Panc1 (cell line): Measurements from ENCODE around the gene DENND6A.

ENCODE experiments used
- POLR2AphosphoS5 ChIP-seq: IDR thresholded peaks from 2 replicates; pipeline ENCODE4 v1.6.1; 2012; ENCODE audit warnings: mild to moderate bottlenecking, low read depth, low read length, moderate library complexity
- REST ChIP-seq, 2 experiments: IDR thresholded peaks; 2 replicates each; pipeline ENCODE4 v1.6.1; 2011 to 2012; ENCODE audit warnings: low read depth in 2 of 2, control low read depth in 1 of 2, low read length in 1 of 2, mild to moderate bottlenecking in 1 of 2, moderate library complexity in 1 of 2; ENCODE audit not compliant: insufficient read depth in 1 of 2
- TF ChIP-seq, protein P1 (sequence below): fragments of 450-650 bp; IDR thresholded peaks from 2 replicates; pipeline ENCODE4 v1.5.1; 2017; ENCODE audit warnings: mild to moderate bottlenecking

DNA sequence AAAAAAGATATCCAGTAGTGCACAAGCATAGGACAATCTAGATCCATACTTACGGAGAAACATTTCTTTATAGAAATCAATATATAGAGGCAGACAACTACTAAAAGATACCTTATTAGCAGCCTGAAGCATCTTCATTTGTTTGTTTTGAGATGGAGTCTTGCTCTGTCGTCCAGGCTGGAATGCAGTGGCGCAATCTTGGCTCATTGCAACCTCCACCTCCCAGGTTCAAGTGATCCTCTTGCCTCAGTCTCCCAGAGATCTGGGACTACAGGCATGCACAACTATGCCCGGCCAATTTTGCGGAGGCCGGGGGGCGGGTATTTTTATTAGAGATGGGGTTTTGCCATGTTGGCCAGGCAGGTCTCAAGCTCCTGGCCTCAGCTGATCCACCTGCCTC lies 45.0 kb upstream of the DENND6A start:
- TF ChIP-seq, protein P1, sequence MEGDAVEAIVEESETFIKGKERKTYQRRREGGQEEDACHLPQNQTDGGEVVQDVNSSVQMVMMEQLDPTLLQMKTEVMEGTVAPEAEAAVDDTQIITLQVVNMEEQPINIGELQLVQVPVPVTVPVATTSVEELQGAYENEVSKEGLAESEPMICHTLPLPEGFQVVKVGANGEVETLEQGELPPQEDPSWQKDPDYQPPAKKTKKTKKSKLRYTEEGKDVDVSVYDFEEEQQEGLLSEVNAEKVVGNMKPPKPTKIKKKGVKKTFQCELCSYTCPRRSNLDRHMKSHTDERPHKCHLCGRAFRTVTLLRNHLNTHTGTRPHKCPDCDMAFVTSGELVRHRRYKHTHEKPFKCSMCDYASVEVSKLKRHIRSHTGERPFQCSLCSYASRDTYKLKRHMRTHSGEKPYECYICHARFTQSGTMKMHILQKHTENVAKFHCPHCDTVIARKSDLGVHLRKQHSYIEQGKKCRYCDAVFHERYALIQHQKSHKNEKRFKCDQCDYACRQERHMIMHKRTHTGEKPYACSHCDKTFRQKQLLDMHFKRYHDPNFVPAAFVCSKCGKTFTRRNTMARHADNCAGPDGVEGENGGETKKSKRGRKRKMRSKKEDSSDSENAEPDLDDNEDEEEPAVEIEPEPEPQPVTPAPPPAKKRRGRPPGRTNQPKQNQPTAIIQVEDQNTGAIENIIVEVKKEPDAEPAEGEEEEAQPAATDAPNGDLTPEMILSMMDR, result no peak
- TF ChIP-seq REST (IDR thresholded peaks at IDR 0.05; ENCODE audit: insufficient read depth in 1 of 2, low read depth in 2 of 2, low read length in 1 of 2), result no peak
- TF ChIP-seq POLR2AphosphoS5, result no peak
